ENCODE measurements around the gene FAT3. TPM values are rescaled to one million over a fixed set of nuclear protein-coding genes. Genes with fewer than 3 reads are reported as not detected.

Gene FAT3
- total and polyA plus RNA-seq, 2 of the 4 experiments (the other 2 are of a cell fraction) = 0.53 to 2.9 TPM

- dilution Hi-C loops (cut with HindIII; ENCODE audit: low sequenced_read_pairs, unreplicated experiment) = no loop called here
- 0% methylated on average over 8 of the region's 34 CpGs; no CpG with 5 or more reads in 1 of the 2 experiments for WGBS, 2 experiments (ENCODE audit: extremely low coverage in 2 of 2, insufficient read length in 1 of 2)
Observed at GRCh38 chr11:92225125-92225567, 528 bp downstream of the FAT3 start.

More at GRCh38 chr11:92225125-92225567, 528 bp downstream of the FAT3 start:
- Histone ChIP-seq H3K36me3 (ENCODE audit: control insufficient read depth, insufficient read depth, low read length) (no peaks in the 10 kb centered on the region), H3K9me1 (ENCODE audit: insufficient read depth, low read length) (no peaks in the 10 kb centered on the region), H3K4me3 (ENCODE audit: insufficient read depth, low read depth, low read length) (peak overlapping the region; percentile 47), H3K4me1 (ENCODE audit: control insufficient read depth, insufficient read depth, low read length) (peaks cover 1% of the 10 kb centered on the region; the same call in 1 of the 2 replicates), H3K9ac (ENCODE audit: low read depth, low read length) (no peak overlapping the region), H3K18ac (ENCODE audit: low read depth, low read length) (no peak overlapping the region), H4K5ac (ENCODE audit: low read depth, low read length) (no peak overlapping the region), H2AFZ (replicated peaks; ENCODE audit: low read length, poor library complexity) (peak overlapping the region; percentile 86), H3K4me2 (ENCODE audit: low read depth, low read length) (peak overlapping the region; percentile 91), H4K8ac (ENCODE audit: low read depth in 2 of 2, low read length in 2 of 2) (no peak overlapping the region), H2BK120ac (ENCODE audit: low read depth, low read length) (no peak overlapping the region), H2BK15ac (ENCODE audit: low read depth, low read length) (no peak overlapping the region), H3K56ac (ENCODE audit: extremely low read depth, insufficient read depth, low read length) (no peak overlapping the region), H3K9me3 (ENCODE audit: control insufficient read depth, insufficient read depth, low read length) (no peaks in the 10 kb centered on the region), H2AK9ac (replicated peaks; ENCODE audit: low read depth, low read length, poor library complexity) (no peak overlapping the region), H4K20me1 (ENCODE audit: insufficient read depth, low read length) (no peaks in the 10 kb centered on the region), H3K27ac (ENCODE audit: insufficient read depth, low read length) (no peak overlapping the region), H3K14ac (replicated peaks; ENCODE audit: low read depth, low read length) (no peak overlapping the region), H3K79me1 (ENCODE audit: low read depth in 1 of 2, low read length in 2 of 2) (no peaks in the 10 kb centered on the region), H4K91ac (ENCODE audit: insufficient read depth, low read depth, low read length) (no peak overlapping the region), H3K27me3 (ENCODE audit: control insufficient read depth, insufficient read depth, low read length) (peaks cover 56% of the 10 kb centered on the region), H3K23ac (ENCODE audit: low read depth, low read length) (no peak overlapping the region), H3K4ac (ENCODE audit: low read depth, low read length) (no peak overlapping the region), H2BK20ac (ENCODE audit: low read depth, low read length) (no peak overlapping the region), H2BK5ac (ENCODE audit: low read depth, low read length, poor library complexity, severe bottlenecking) (no peak overlapping the region), H2AK5ac (ENCODE audit: low read depth, low read length) (no peak overlapping the region)
- CTCF ChIA-PET = no interaction called here
- POLR2A ChIA-PET (ENCODE audit: unreplicated experiment) = no interaction called here
- TF ChIP-seq, protein P1, sequence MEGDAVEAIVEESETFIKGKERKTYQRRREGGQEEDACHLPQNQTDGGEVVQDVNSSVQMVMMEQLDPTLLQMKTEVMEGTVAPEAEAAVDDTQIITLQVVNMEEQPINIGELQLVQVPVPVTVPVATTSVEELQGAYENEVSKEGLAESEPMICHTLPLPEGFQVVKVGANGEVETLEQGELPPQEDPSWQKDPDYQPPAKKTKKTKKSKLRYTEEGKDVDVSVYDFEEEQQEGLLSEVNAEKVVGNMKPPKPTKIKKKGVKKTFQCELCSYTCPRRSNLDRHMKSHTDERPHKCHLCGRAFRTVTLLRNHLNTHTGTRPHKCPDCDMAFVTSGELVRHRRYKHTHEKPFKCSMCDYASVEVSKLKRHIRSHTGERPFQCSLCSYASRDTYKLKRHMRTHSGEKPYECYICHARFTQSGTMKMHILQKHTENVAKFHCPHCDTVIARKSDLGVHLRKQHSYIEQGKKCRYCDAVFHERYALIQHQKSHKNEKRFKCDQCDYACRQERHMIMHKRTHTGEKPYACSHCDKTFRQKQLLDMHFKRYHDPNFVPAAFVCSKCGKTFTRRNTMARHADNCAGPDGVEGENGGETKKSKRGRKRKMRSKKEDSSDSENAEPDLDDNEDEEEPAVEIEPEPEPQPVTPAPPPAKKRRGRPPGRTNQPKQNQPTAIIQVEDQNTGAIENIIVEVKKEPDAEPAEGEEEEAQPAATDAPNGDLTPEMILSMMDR (conservative IDR thresholded peaks at IDR 0.05; ENCODE audit: low read depth, low read length) = no peak
- TF ChIP-seq, protein P2, sequence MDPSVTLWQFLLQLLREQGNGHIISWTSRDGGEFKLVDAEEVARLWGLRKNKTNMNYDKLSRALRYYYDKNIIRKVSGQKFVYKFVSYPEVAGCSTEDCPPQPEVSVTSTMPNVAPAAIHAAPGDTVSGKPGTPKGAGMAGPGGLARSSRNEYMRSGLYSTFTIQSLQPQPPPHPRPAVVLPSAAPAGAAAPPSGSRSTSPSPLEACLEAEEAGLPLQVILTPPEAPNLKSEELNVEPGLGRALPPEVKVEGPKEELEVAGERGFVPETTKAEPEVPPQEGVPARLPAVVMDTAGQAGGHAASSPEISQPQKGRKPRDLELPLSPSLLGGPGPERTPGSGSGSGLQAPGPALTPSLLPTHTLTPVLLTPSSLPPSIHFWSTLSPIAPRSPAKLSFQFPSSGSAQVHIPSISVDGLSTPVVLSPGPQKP (IDR thresholded peaks at IDR 0.05; ENCODE audit: borderline replicate concordance, low read depth, low read length) = no peak
- no peak for TF ChIP-seq SMC3 (IDR thresholded peaks at IDR 0.05; ENCODE audit: low read depth, low read length)
- TF ChIP-seq NFE2L2 (IDR thresholded peaks at IDR 0.05; ENCODE audit: low read depth, low read length) = no peak
- no peak for TF ChIP-seq MXI1 (IDR thresholded peaks at IDR 0.05; ENCODE audit: borderline replicate concordance, low read depth, low read length)
- no peak for TF ChIP-seq MAZ (IDR thresholded peaks at IDR 0.05; ENCODE audit: borderline replicate concordance, low read depth, low read length)
- no peak; the same call in 1 of the 2 replicates for ATAC-seq (ENCODE audit: low read depth)
- in situ Hi-C loops (cut with MboI; ENCODE audit: low sequenced_read_pairs) (no loop called here), intact Hi-C loops (cut with micrococcal nuclease) (loop anchor here (10.0 kb wide), 1 partner anchor 230 kb away; no protein-coding TSS in a partner anchor)
- BruUV-seq (replicated peaks) = no TSS peak
- DNase-seq = no peak

All from IMR-90 (cell line).